ENCODE data around the gene PTPRU.

DNA sequence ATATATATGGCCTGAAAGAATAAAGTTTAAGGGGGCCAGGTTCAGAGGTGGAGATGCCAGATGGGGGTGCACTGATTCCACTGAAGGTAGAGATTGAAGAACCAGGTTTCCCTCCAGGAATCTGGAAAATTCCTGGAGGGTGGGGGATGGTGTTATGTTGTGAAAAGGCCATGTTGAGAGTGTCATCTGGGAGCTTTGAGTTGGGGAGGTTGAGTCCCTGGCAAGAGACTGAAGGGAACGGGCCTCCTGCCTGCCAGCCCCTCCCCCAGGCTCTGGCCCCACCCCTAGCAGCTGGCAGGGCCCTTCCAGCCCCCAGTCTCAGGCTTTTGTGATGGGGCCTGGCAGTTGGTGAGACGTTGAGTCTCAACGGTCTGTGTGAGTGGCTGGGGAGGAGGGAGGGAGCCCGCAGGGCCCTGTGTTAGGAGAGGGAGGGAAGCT is 4.1 kb downstream of the PTPRU start:
- no peak for TF ChIP-seq TARDBP (IDR thresholded peaks at IDR 0.05)
- TF ChIP-seq SUZ12 (IDR thresholded peaks at IDR 0.05), result no peak
- TF ChIP-seq NFRKB (IDR thresholded peaks at IDR 0.05), result no peak
- no peak for TF ChIP-seq ZNF384 (IDR thresholded peaks at IDR 0.05)
- TF ChIP-seq HDGF (IDR thresholded peaks at IDR 0.05; ENCODE audit: borderline replicate concordance), result no peak
- TF ChIP-seq SP1 (IDR thresholded peaks at IDR 0.05), result no peak
- TF ChIP-seq BHLHE40 (IDR thresholded peaks at IDR 0.05; ENCODE audit: borderline replicate concordance), result no peak
- no peak for TF ChIP-seq FOXK2 (IDR thresholded peaks at IDR 0.05)
- no peak for TF ChIP-seq PKNOX1 (IDR thresholded peaks at IDR 0.05)

All from HEK293T (cell line).